SJSA1 (cell line): ENCODE measurements around the gene NME8. TPM values are rescaled to one million over a fixed set of nuclear protein-coding genes. Genes with fewer than 3 reads are reported as not detected.

ENCODE experiments used
- DNase-seq, 2 experiments: peaks; one replicate each; pipeline ENCODE4 v3.0.0-alpha.2; 2015 to 2020; ENCODE audit warnings: low spot score in 2 of 2, low read depth in 1 of 2
- H3K27ac ChIP-seq: fragments of 250-450 bp; sonication (Bioruptor Pico); 2 replicates; pipeline ENCODE4 v1.5.1; 2020; ENCODE audit warnings: mild to moderate bottlenecking, moderate library complexity
- H3K27me3 ChIP-seq: fragments of 250-450 bp; sonication (Bioruptor Pico); replicated peaks from 2 replicates; pipeline ENCODE4 v1.5.1; 2020; ENCODE audit warnings: mild to moderate bottlenecking, moderate library complexity
- H3K36me3 ChIP-seq: fragments of 250-450 bp; sonication (Bioruptor Pico); 2 replicates; pipeline ENCODE4 v1.5.1; 2020; ENCODE audit warnings: mild to moderate bottlenecking
- H3K4me1 ChIP-seq: fragments of 250-450 bp; sonication (Bioruptor Pico); replicated peaks from 2 replicates; pipeline ENCODE4 v1.6.1; 2021; ENCODE audit warnings: mild to moderate bottlenecking
- H3K4me3 ChIP-seq: fragments of 250-450 bp; sonication (Bioruptor Pico); 2 replicates; pipeline ENCODE4 v1.5.1; 2020; ENCODE audit warnings: mild to moderate bottlenecking
- H3K9me3 ChIP-seq: fragments of 250-450 bp; sonication (Bioruptor Pico); replicated peaks from 2 replicates; pipeline ENCODE4 v1.5.1; 2020; ENCODE audit warnings: mild to moderate bottlenecking
- total RNA-seq: library from RNA; depleted of rRNA; stranded (reverse); fragments of >200 nt; shearing (Covaris generic); gene quantifications from 2 replicates; pipeline ENCODE4 v1.2.3, GENCODE V29; 2014; rRNA removed

NME8 gene
- total RNA-seq, 1 experiment from 2014 or later = not detected

GRCh38 chr7:37933018-37933566 is 84.7 kb downstream of the NME8 start:
- no peak overlapping the region for H3K27ac ChIP-seq
- no peaks in the 10 kb centered on the region for H3K36me3 ChIP-seq
- no peak for DNase-seq
- no peaks in the 10 kb centered on the region for H3K27me3 ChIP-seq
- H3K9me3 ChIP-seq = no peaks in the 10 kb centered on the region
- peaks cover 13% of the 10 kb centered on the region for H3K4me1 ChIP-seq
- no peak overlapping the region for H3K4me3 ChIP-seq

DNA sequence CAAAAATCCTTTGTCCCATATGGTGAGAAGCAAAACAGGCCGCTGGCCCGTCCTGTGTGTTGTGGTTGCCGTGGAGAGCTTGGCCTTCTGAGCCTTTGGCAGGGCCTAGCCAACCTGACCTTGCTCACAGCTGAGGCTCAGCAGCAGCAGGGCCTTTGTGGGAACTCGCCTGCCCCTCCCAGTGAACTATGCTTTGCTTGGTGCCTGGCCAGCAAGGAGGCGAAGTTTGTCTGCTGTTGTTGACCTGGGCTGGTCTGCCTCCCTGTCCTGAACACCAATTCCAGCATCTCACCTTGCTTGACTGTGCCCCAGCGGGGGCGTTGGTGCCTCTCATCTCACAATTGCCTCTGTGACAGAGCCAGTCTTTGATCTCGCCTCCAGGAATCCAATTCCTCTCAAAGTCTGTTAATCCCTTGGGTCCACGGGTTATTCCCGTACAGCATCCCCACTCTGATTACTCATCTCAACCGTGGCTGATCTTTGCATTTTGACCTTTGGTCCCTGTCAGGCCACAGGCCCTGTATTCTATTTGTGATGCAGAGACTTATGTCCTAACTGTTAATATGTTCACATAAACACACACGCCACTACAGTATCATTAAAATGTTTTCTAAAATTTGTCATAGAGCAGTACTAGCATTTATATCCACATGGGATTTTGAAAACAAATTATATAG is 94.7 kb downstream of the NME8 start:
- Histone ChIP-seq H3K4me1 (peaks cover 30% of the 10 kb centered on the region), H3K27me3 (no peaks in the 10 kb centered on the region), H3K4me3 (no peak overlapping the region), H3K9me3 (no peaks in the 10 kb centered on the region), H3K27ac (no peak overlapping the region), H3K36me3 (no peaks in the 10 kb centered on the region)
- peak in 1 of 2 experiments; percentile 2 for DNase-seq

- DNase-seq = peak in 1 of 2 experiments; percentile 4
- H3K27ac ChIP-seq = peak overlapping the region; percentile 43; the same call in 1 of the 2 replicates
Measured at GRCh38 chr7:37943905-37944736, 95.7 kb downstream of the NME8 start.

GRCh38 chr7:37944737-37945054 is 96.3 kb downstream of the NME8 start:
- DNase-seq = peak in 1 of 2 experiments; percentile 38
- H3K27ac ChIP-seq = peak overlapping the region; percentile 43; the same call in 1 of the 2 replicates

More at GRCh38 chr7:37943905-37944736, 95.7 kb downstream of the NME8 start:
- Histone ChIP-seq H3K36me3 (no peaks in the 10 kb centered on the region), H3K9me3 (no peaks in the 10 kb centered on the region), H3K4me3 (no peak overlapping the region), H3K4me1 (peaks cover 30% of the 10 kb centered on the region), H3K27me3 (no peaks in the 10 kb centered on the region)

DNA sequence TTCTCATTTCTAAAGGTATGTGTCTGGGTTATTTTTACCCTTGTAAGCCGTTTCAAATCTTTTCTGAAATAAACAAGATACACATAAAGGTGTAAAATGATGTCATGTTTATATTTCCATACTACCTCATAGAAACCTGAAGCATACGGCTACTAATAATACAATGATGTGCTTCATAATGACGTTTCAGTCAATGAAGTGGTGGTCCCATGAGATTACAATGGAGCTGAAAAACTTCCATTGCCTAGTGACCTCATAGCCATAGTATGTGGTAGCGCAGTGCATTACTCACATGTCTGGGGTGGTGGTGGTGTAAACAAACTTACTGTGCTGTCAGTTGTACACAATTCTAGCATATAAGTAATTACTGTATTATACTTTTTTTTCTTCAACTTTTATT is 96.9 kb downstream of the NME8 start:
- Histone ChIP-seq H3K4me1 (peaks cover 30% of the 10 kb centered on the region), H3K27me3 (no peaks in the 10 kb centered on the region), H3K27ac (peak overlapping the region; percentile 43), H3K9me3 (no peaks in the 10 kb centered on the region), H3K36me3 (no peaks in the 10 kb centered on the region), H3K4me3 (no peak overlapping the region)
- peak; percentile 61 to 65 for DNase-seq

More at GRCh38 chr7:37944737-37945054, 96.3 kb downstream of the NME8 start:
- Histone ChIP-seq H3K4me1 (peaks cover 30% of the 10 kb centered on the region), H3K9me3 (no peaks in the 10 kb centered on the region), H3K27me3 (no peaks in the 10 kb centered on the region), H3K4me3 (no peak overlapping the region), H3K36me3 (no peaks in the 10 kb centered on the region)

DNA sequence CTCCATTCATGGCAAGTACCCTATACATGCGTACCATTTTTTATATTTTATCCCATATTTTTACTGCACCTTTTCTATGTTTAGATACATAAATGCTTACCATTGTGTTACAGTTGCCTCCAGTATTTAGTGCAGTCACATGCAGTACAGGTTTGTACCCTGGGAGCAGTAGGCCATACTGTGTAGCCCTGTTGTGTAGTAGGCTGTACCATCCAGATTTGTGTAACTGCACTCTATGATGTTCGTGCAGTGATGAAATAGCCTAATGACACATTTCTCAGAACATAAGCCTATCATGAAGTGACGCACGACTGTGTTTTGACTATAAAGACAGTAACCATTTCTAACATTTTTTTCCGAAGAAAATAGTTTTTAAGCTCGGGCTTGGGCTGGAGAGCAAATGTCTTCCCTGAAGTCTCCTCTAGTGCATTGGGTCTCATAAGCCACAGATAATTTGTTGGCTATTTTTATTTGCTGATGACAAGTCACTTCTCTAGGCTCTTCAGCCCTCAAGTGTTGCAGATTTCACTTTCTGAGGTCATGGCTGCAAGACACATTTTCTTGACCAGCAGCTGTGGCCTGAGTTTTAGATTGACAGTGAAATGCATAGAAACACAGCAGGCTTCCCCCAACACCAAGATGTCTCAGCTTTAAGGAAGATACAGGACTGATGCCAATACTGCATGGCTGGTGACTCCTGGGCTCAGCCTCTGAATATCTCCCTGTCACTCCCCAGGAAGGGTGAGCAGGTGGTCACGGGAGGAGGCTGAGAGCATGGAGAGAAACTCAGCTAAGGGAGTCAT is 98.9 kb downstream of the NME8 start:
- Histone ChIP-seq H3K27me3 (no peaks in the 10 kb centered on the region), H3K4me3 (no peak overlapping the region), H3K27ac (no peak overlapping the region), H3K4me1 (peaks cover 30% of the 10 kb centered on the region), H3K9me3 (no peaks in the 10 kb centered on the region), H3K36me3 (no peaks in the 10 kb centered on the region)
- DNase-seq = no peak

DNA sequence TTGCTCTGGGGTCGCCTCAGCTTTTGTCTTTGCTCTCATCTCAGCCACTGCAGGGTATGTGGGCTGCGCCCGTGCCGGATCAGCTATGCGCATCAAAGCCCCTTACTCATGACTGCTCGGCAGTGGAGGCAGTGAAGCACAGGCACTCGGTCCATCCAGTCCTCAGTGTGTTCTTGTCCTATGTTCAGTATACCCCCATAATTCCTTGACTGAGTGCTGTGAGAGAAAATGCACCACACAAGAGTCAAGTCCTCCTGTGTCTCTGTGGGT is 99.5 kb downstream of the NME8 start:
- H3K36me3 ChIP-seq = no peaks in the 10 kb centered on the region
- peaks cover 30% of the 10 kb centered on the region for H3K4me1 ChIP-seq
- DNase-seq = no peak
- no peaks in the 10 kb centered on the region for H3K9me3 ChIP-seq
- H3K4me3 ChIP-seq = no peak overlapping the region
- no peaks in the 10 kb centered on the region for H3K27me3 ChIP-seq
- H3K27ac ChIP-seq = no peak overlapping the region

Other genes with a start within 250 kb of the NME8 start
- gene GPR141, start 164.8 kb upstream of the NME8 start, total RNA-seq = not detected in 2 replicates
- gene SFRP4, start 68.2 kb downstream of the NME8 start, total RNA-seq = 0.13 TPM in 1 of 2 replicates, not detected in the other
- 46.2 and 58.1 TPM in 2 replicates for gene EPDR1, start 72.0 kb downstream of the NME8 start, total RNA-seq